Neural cell (in vitro differentiated cells): ENCODE data around the gene EHMT1. TPM values are rescaled to one million over a fixed set of nuclear protein-coding genes. Genes with fewer than 3 reads are reported as not detected.
"Not testable (repeated sequence)": the region's sequence is repeated elsewhere in the genome, so short reads cannot be mapped to it uniquely, and the experiment has no call there.

Source experiments
- H2AFZ ChIP-seq: fragments of 200-600, 300-800 bp; sonication (generic), shearing (Covaris generic); 2 replicates; pipeline ENCODE4 v1.6.0; 2014; ENCODE audit warnings: low read depth, mild to moderate bottlenecking, antibody characterized with exemption, low read length, moderate library complexity
- H3F3A ChIP-seq: fragments of 200-600 bp; shearing (Covaris generic); 2 replicates; pipeline ENCODE4 v1.6.1; 2016; ENCODE audit warnings: mild to moderate bottlenecking, moderate library complexity, mixed read lengths, antibody characterized with exemption, low read length; ENCODE audit not compliant: insufficient read depth, poor library complexity, severe bottlenecking
- H3K27ac ChIP-seq: fragments of 200-600, 300-800 bp; sonication (generic), shearing (Covaris generic); 2 replicates; pipeline ENCODE4 v1.5.1; 2014; ENCODE audit warnings: mild to moderate bottlenecking, low read length, moderate library complexity
- H3K27me3 ChIP-seq: fragments of 300-800, 200-600 bp; sonication (generic), shearing (Covaris generic); 2 replicates; pipeline ENCODE4 v1.6.0; 2014; ENCODE audit warnings: mild to moderate bottlenecking, low read depth, low read length, moderate library complexity; ENCODE audit not compliant: insufficient read depth
- H3K36me3 ChIP-seq: fragments of 300-800, 200-600 bp; sonication (generic), shearing (Covaris generic); 2 replicates; pipeline ENCODE4 v1.5.1; 2014; ENCODE audit warnings: mild to moderate bottlenecking, antibody characterized with exemption, low read length, moderate library complexity; ENCODE audit not compliant: insufficient read depth
- H3K4me2 ChIP-seq: fragments of 300-800, 200-600 bp; sonication (generic), shearing (Covaris generic); 2 replicates; pipeline ENCODE4 v1.6.0; 2014; ENCODE audit warnings: mild to moderate bottlenecking, low read length
- H3K4me3 ChIP-seq: fragments of 300-800, 200-600 bp; sonication (generic), shearing (Covaris generic); 2 replicates; pipeline ENCODE4 v1.5.1; 2014; ENCODE audit warnings: mild to moderate bottlenecking, low read length, moderate library complexity
- H3K79me2 ChIP-seq: fragments of 200-600 bp; shearing (Covaris generic); replicated peaks from 2 replicates; pipeline ENCODE4 v1.6.0; 2014; ENCODE audit warnings: mild to moderate bottlenecking, low read length, moderate library complexity; ENCODE audit not compliant: insufficient read depth
- H3K9ac ChIP-seq: fragments of 300-800, 200-600 bp; sonication (generic), shearing (Covaris generic); 2 replicates; pipeline ENCODE4 v1.6.1; 2016; ENCODE audit warnings: mild to moderate bottlenecking, low read length, mixed read lengths
- H3K9me2 ChIP-seq: fragments of 200-600 bp; shearing (Covaris generic); 2 replicates; pipeline ENCODE4 v1.6.1; 2016; ENCODE audit warnings: mild to moderate bottlenecking, low read length, mixed read lengths; ENCODE audit not compliant: insufficient read depth
- H3K9me3 ChIP-seq: fragments of 200-600, 300-800 bp; sonication (generic), shearing (Covaris generic); 2 replicates; pipeline ENCODE4 v1.6.1; 2016; ENCODE audit warnings: mild to moderate bottlenecking, mixed run types, low read length, moderate library complexity, mixed read lengths
- H4K20me1 ChIP-seq: fragments of 200-600 bp; shearing (Covaris generic); 2 replicates; pipeline ENCODE4 v1.6.1; 2016; ENCODE audit warnings: mild to moderate bottlenecking, mixed run types; ENCODE audit not compliant: insufficient read depth
- CTCF ChIP-seq: fragments of 450-650 bp; IDR thresholded peaks from 2 replicates; pipeline ENCODE4 v1.5.1; 2014; ENCODE audit warnings: antibody characterized with exemption, mild to moderate bottlenecking, moderate library complexity; ENCODE audit not compliant: poor library complexity, severe bottlenecking
- EP300 ChIP-seq: fragments of 450-650 bp; conservative IDR thresholded peaks from 2 replicates; pipeline ENCODE4 v1.6.1; 2014; ENCODE audit warnings: antibody characterized with exemption, mild to moderate bottlenecking, moderate library complexity; ENCODE audit not compliant: poor library complexity, severe bottlenecking
- EZH2 ChIP-seq: fragments of 200-600, 300-800 bp; shearing (Covaris generic), sonication (generic); IDR thresholded peaks from 2 replicates; pipeline ENCODE4 v1.6.1; 2014; ENCODE audit warnings: antibody characterized with exemption, low read length, borderline replicate concordance, mild to moderate bottlenecking; ENCODE audit not compliant: insufficient read depth, poor library complexity, severe bottlenecking
- MXI1 ChIP-seq: fragments of 450-650 bp; conservative IDR thresholded peaks from 2 replicates; pipeline ENCODE4 v1.6.1; 2014; ENCODE audit warnings: antibody characterized with exemption, mild to moderate bottlenecking; ENCODE audit not compliant: poor library complexity, severe bottlenecking
- POLR2AphosphoS5 ChIP-seq: IDR thresholded peaks from 2 replicates; pipeline ENCODE4 v1.6.1; 2012
- RAD21 ChIP-seq: fragments of 450-650 bp; conservative IDR thresholded peaks from 2 replicates; pipeline ENCODE4 v1.6.1; 2014; ENCODE audit warnings: antibody characterized with exemption, mild to moderate bottlenecking, moderate library complexity
- SMC3 ChIP-seq: fragments of 450-650 bp; conservative IDR thresholded peaks from 2 replicates; pipeline ENCODE4 v1.6.1; 2014; ENCODE audit warnings: antibody characterized with exemption, mild to moderate bottlenecking, moderate library complexity; ENCODE audit not compliant: poor library complexity
- TAF1 ChIP-seq: IDR thresholded peaks from 2 replicates; pipeline ENCODE4 v1.6.1; 2012; ENCODE audit warnings: low read depth
- polyA plus RNA-seq: library from polyadenylated mRNA; depleted of rRNA; stranded (reverse); fragments of >200 nt; gene quantifications from 2 replicates; pipeline ENCODE4 v1.2.3, GENCODE V29; 2014
- TF ChIP-seq, protein P1 (sequence below): IDR thresholded peaks from 2 replicates; pipeline ENCODE4 v1.6.1; 2012; ENCODE audit warnings: borderline replicate concordance

EHMT1 gene
- polyA plus RNA-seq, 1 donor from 2014 or later = 53.0 TPM

- H3F3A ChIP-seq, H3K9me3 ChIP-seq, H2AFZ ChIP-seq, H3K27ac ChIP-seq, H3K9me2 ChIP-seq, H3K9ac ChIP-seq, H3K27me3 ChIP-seq, H4K20me1 ChIP-seq, H3K4me3 ChIP-seq, H3K36me3 ChIP-seq, H3K4me2 ChIP-seq: not testable (repeated sequence)
- H3K79me2 ChIP-seq = peaks cover 85% of the 10 kb centered on the region
Measured at GRCh38 chr9:137627406-137627805, 8.6 kb downstream of the EHMT1 start.

DNA sequence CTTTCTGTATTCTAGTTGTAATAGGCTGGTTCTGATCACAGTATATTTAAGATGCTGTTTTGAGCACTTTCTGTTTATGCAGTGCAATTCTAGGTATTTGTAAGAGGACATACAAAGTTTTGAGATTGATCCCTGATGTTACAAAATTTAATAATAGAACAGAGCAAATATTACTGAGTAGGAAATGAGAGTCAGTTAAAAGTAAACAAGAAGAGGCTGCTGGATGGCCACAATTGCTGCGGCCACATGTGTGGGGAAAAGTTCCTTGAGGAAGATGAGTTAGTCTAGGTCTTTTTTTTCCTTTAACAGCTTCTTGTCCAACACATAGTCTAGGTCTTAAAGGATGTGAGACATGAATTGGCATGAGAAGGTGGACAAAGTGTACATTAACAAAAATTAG is 11.3 kb downstream of the EHMT1 start:
- H3K9me2 ChIP-seq = no peaks in the 10 kb centered on the region
- H3K27me3 ChIP-seq = no peaks in the 10 kb centered on the region
- H3K9ac ChIP-seq = no peak overlapping the region
- H3K36me3 ChIP-seq = no peaks in the 10 kb centered on the region
- H4K20me1 ChIP-seq = no peaks in the 10 kb centered on the region
- no peak overlapping the region for H3K27ac ChIP-seq
- no peaks in the 10 kb centered on the region for H3K9me3 ChIP-seq
- no peak overlapping the region for H2AFZ ChIP-seq
- TF ChIP-seq, protein P1, sequence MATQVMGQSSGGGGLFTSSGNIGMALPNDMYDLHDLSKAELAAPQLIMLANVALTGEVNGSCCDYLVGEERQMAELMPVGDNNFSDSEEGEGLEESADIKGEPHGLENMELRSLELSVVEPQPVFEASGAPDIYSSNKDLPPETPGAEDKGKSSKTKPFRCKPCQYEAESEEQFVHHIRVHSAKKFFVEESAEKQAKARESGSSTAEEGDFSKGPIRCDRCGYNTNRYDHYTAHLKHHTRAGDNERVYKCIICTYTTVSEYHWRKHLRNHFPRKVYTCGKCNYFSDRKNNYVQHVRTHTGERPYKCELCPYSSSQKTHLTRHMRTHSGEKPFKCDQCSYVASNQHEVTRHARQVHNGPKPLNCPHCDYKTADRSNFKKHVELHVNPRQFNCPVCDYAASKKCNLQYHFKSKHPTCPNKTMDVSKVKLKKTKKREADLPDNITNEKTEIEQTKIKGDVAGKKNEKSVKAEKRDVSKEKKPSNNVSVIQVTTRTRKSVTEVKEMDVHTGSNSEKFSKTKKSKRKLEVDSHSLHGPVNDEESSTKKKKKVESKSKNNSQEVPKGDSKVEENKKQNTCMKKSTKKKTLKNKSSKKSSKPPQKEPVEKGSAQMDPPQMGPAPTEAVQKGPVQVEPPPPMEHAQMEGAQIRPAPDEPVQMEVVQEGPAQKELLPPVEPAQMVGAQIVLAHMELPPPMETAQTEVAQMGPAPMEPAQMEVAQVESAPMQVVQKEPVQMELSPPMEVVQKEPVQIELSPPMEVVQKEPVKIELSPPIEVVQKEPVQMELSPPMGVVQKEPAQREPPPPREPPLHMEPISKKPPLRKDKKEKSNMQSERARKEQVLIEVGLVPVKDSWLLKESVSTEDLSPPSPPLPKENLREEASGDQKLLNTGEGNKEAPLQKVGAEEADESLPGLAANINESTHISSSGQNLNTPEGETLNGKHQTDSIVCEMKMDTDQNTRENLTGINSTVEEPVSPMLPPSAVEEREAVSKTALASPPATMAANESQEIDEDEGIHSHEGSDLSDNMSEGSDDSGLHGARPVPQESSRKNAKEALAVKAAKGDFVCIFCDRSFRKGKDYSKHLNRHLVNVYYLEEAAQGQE = no peak
- TF ChIP-seq TAF1 (no peak), MXI1 (no peak), RAD21 (no peak), CTCF (no peak), EZH2 (no peak), SMC3 (no peak), POLR2AphosphoS5 (no peak), EP300 (no peak)
- H3F3A ChIP-seq = no peaks in the 10 kb centered on the region
- no peak overlapping the region for H3K4me2 ChIP-seq
- no peak overlapping the region for H3K4me3 ChIP-seq
- peaks cover 73% of the 10 kb centered on the region for H3K79me2 ChIP-seq

GRCh38 chr9:137630679-137631078 is 11.9 kb downstream of the EHMT1 start:
- Histone ChIP-seq H3K4me3 (no peak overlapping the region), H3F3A (no peaks in the 10 kb centered on the region), H4K20me1 (no peaks in the 10 kb centered on the region), H3K79me2 (peaks cover 70% of the 10 kb centered on the region), H2AFZ (no peak overlapping the region), H3K9ac (no peak overlapping the region), H3K4me2 (no peak overlapping the region), H3K27ac (no peak overlapping the region), H3K9me2 (no peaks in the 10 kb centered on the region), H3K9me3 (no peaks in the 10 kb centered on the region), H3K27me3 (no peaks in the 10 kb centered on the region), H3K36me3 (no peaks in the 10 kb centered on the region)
- TF ChIP-seq MXI1 (no peak), CTCF (no peak), TAF1 (no peak), SMC3 (no peak), POLR2AphosphoS5 (no peak), EP300 (no peak), RAD21 (no peak), EZH2 (no peak)
- TF ChIP-seq, protein P1 = no peak
